SK-N-SH (cell line): ENCODE data around the gene FTO. TPM values are rescaled to one million over a fixed set of nuclear protein-coding genes. Genes with fewer than 3 reads are reported as not detected.
A peak's percentile ranks its signal among the peaks of the same experiment; 100 is the strongest.

Experiments
- CTCF ChIA-PET: fragments of 300-600, 350-600 bp; formaldehyde crosslinking; extraction: SDS; loops from one replicate; lab custom pipeline; 2021; lab: Yijun Ruan, JAX
- POLR2A ChIA-PET: fragments of 350-600 bp; sonication (Branson Sonifier 250); formaldehyde crosslinking; extraction: SDS; loops from one replicate; lab custom pipeline; 2020; ENCODE audit warnings: antibody characterized with exemption, inconsistent platforms; lab: Yijun Ruan, JAX
- DNase-seq: peaks from one replicate; pipeline ENCODE4 v3.0.0; 2012
- H2AFZ ChIP-seq: fragments of 200-600 bp; sonication (generic); 2 replicates; pipeline ENCODE4 v1.8.1; 2016; ENCODE audit warnings: antibody characterized with exemption, mild to moderate bottlenecking, low read depth
- H3F3A ChIP-seq: fragments of 200-600 bp; sonication (generic); replicated peaks from 2 replicates; pipeline ENCODE3; 2016; ENCODE audit warnings: antibody characterized with exemption, mild to moderate bottlenecking; ENCODE audit not compliant: insufficient read depth
- H3K27ac ChIP-seq, 2 experiments: fragments of 200-500 bp in 1 of 2; fragments of 200-600 bp in 1 of 2; sonication (Bioruptor generic) in 1 of 2; sonication (generic), shearing (Covaris generic) in 1 of 2; 2 replicates each; pipeline versions ENCODE4 v1.5.1 to v1.6.1; 2014 to 2016; ENCODE audit warnings: low read depth in 2 of 2, inconsistent platforms in 1 of 2, low read length in 1 of 2, mild to moderate bottlenecking in 1 of 2, mixed read lengths in 1 of 2
- H3K27me3 ChIP-seq: fragments of 200-600 bp; sonication (generic), shearing (Covaris generic); 2 replicates; pipeline ENCODE4 v1.6.1; 2016; ENCODE audit warnings: mixed run types; ENCODE audit not compliant: insufficient read depth
- H3K36me3 ChIP-seq, 2 experiments: fragments of 200-500 bp in 1 of 2; fragments of 200-600 bp in 1 of 2; sonication (Bioruptor generic) in 1 of 2; sonication (generic) in 1 of 2; replicated peaks in 1 of 2; 2 replicates each; pipeline versions ENCODE3 to v1.5.1; 2014 to 2016; ENCODE audit warnings: low read length in 1 of 2, mild to moderate bottlenecking in 1 of 2; ENCODE audit not compliant: insufficient read depth in 2 of 2, control insufficient read depth in 1 of 2
- H3K4me1 ChIP-seq, 2 experiments: fragments of 200-500 bp in 1 of 2; fragments of 200-600 bp in 1 of 2; sonication (Bioruptor generic) in 1 of 2; sonication (generic), shearing (Covaris generic) in 1 of 2; 2 replicates each; pipeline versions ENCODE4 v1.5.1 to v1.6.1; 2014 to 2016; ENCODE audit warnings: low read depth in 1 of 2, low read length in 1 of 2, mixed run types in 1 of 2; ENCODE audit not compliant: insufficient read depth in 2 of 2, control insufficient read depth in 1 of 2
- H3K4me2 ChIP-seq: fragments of 200-600 bp; sonication (generic), shearing (Covaris generic); 2 replicates; pipeline ENCODE4 v1.6.1; 2017; ENCODE audit warnings: mixed run types
- H3K4me3 ChIP-seq, 2 experiments: fragments of 200-500 bp in 1 of 2; fragments of 200-600 bp in 1 of 2; sonication (Bioruptor generic) in 1 of 2; sonication (generic), shearing (Covaris generic) in 1 of 2; 2 replicates each; pipeline versions ENCODE4 v1.5.1 to v1.8.1; 2014 to 2016; ENCODE audit warnings: low read depth in 2 of 2, inconsistent platforms in 1 of 2, low read length in 1 of 2, mild to moderate bottlenecking in 1 of 2, mixed read lengths in 1 of 2, moderate library complexity in 1 of 2
- H3K79me2 ChIP-seq: fragments of 200-600 bp; sonication (generic); 2 replicates; pipeline ENCODE4 v1.8.1; 2017; ENCODE audit warnings: mild to moderate bottlenecking; ENCODE audit not compliant: insufficient read depth
- H3K9ac ChIP-seq: fragments of 200-600 bp; sonication (generic); 2 replicates; pipeline ENCODE4 v1.6.1; 2017; ENCODE audit warnings: mixed run types
- H3K9me2 ChIP-seq: fragments of 200-600 bp; sonication (generic); 2 replicates; pipeline ENCODE4 v1.6.1; 2017; ENCODE audit warnings: mixed run types
- H3K9me3 ChIP-seq: fragments of 200-600 bp; sonication (generic); 2 replicates; pipeline ENCODE4 v1.6.1; 2017; ENCODE audit warnings: mixed run types, mild to moderate bottlenecking, moderate library complexity
- H4K20me1 ChIP-seq: fragments of 200-600 bp; sonication (generic); 2 replicates; pipeline ENCODE4 v1.6.1; 2017; ENCODE audit warnings: mild to moderate bottlenecking, mixed run types; ENCODE audit not compliant: insufficient read depth
- CHD2 ChIP-seq: fragments of 150-350 bp; IDR thresholded peaks from 2 replicates; pipeline ENCODE4 v1.6.1; 2018; ENCODE audit warnings: low read length; ENCODE audit not compliant: partially characterized antibody
- EP300 ChIP-seq, 2 experiments: IDR thresholded peaks; 2 replicates each; pipeline versions ENCODE4 v1.4.0 to v1.6.1; 2012; ENCODE audit warnings: borderline replicate concordance in 1 of 2, low read depth in 1 of 2, low read length in 1 of 2
- EZH2phosphoT487 ChIP-seq: fragments of 200-600 bp; sonication (generic); IDR thresholded peaks from 2 replicates; pipeline ENCODE4 v1.6.1; 2017; ENCODE audit warnings: low read depth, mixed run types, mild to moderate bottlenecking, antibody characterized with exemption, moderate library complexity, borderline replicate concordance
- FOXJ3 ChIP-seq: sonication (generic); formaldehyde crosslinking; IDR thresholded peaks from 2 replicates; pipeline ENCODE4 v1.5.1; 2020; ENCODE audit warnings: mild to moderate bottlenecking, missing genetic modification reagents
- GATA2 ChIP-seq: sonication (generic); formaldehyde crosslinking; IDR thresholded peaks from 2 replicates; pipeline ENCODE4 v1.5.0; 2020; ENCODE audit warnings: mild to moderate bottlenecking, missing genetic modification reagents
- MEF2A ChIP-seq: IDR thresholded peaks from 2 replicates; pipeline ENCODE4 v1.4.0; 2012; ENCODE audit warnings: low read depth, borderline replicate concordance
- MXI1 ChIP-seq: IDR thresholded peaks from 2 replicates; pipeline ENCODE4 v1.6.1; 2012; ENCODE audit warnings: mild to moderate bottlenecking, low read depth, low read length, improper control_type of control experiment
- NFIC ChIP-seq: IDR thresholded peaks from 2 replicates; pipeline ENCODE4 v1.4.0; 2012; ENCODE audit warnings: borderline replicate concordance
- RAD21 ChIP-seq: IDR thresholded peaks from 2 replicates; pipeline ENCODE4 v1.6.1; 2012; ENCODE audit warnings: mild to moderate bottlenecking, low read length
- RCOR1 ChIP-seq: fragments of 150-350 bp; IDR thresholded peaks from 2 replicates; pipeline ENCODE4 v1.6.1; 2017; ENCODE audit warnings: antibody characterized with exemption, low read length
- RXRA ChIP-seq: IDR thresholded peaks from 2 replicates; pipeline ENCODE4 v1.4.0; 2012; ENCODE audit warnings: low read depth, mild to moderate bottlenecking, borderline replicate concordance
- SMC3 ChIP-seq: IDR thresholded peaks from 2 replicates; pipeline ENCODE4 v1.6.1; 2012; ENCODE audit warnings: low read depth, low read length, improper control_type of control experiment
- TCF12 ChIP-seq: IDR thresholded peaks from 2 replicates; pipeline ENCODE4 v1.4.0; 2012
- WGBS: methylation state at CpG from one replicate; pipeline ENCODE4 v1.1.6; 2017; ENCODE audit warnings: low lambda C conversion rate; 5-methylcytosine and 5-hydroxymethylcytosine counted together
- polyA plus RNA-seq, 3 experiments: library from polyadenylated mRNA; depleted of rRNA; stranded (reverse); fragments of >200 nt; gene quantifications; 2 replicates each; pipeline ENCODE4 v1.2.3, GENCODE V29; 2012

The FTO gene
- polyA plus RNA-seq, 1 of the 3 experiments (the other 2 are of a cell fraction): 41.2 TPM

GRCh38 chr16:54059319-54059718 lies 355.4 kb downstream of the FTO start:
- Histone ChIP-seq H4K20me1 (no peaks in the 10 kb centered on the region), H3K9ac (no peak overlapping the region), H3K9me2 (no peaks in the 10 kb centered on the region), H3K36me3 (no peaks in the 10 kb centered on the region), H3K4me3 (no peak overlapping the region), H3K79me2 (no peaks in the 10 kb centered on the region), H3F3A (peaks cover 8% of the 10 kb centered on the region), H3K4me1 (peaks cover 5 to 42% of the 10 kb centered on the region in 2 experiments; a peak in 3 of 4 replicates), H3K27ac (peak overlapping the region in 1 of 2 experiments; percentile 88; a peak in 2 of 4 replicates), H3K4me2 (no peak overlapping the region), H3K27me3 (no peaks in the 10 kb centered on the region), H3K9me3 (no peaks in the 10 kb centered on the region), H2AFZ (no peak overlapping the region)
- CTCF ChIA-PET: interaction anchor here (0.6 to 1.2 kb wide), 4 partner anchors 109 to 1865 kb away, joined by 3 read pairs; no protein-coding TSS in a partner anchor
- 77% methylated on average over 6 of the region's 6 CpGs for WGBS
- POLR2A ChIA-PET: interaction anchor here (0.8 kb wide), 1 partner anchor 167 kb away, joined by 4 read pairs; no protein-coding TSS in a partner anchor
- no peak for TF ChIP-seq RXRA
- 0 out of 2 replicates have a peak, but pooled peaks have one; percentile 24 for TF ChIP-seq RCOR1
- peak in 1 of 2 experiments; percentile 51; a peak in 1 of 4 replicates for TF ChIP-seq EP300 (IDR thresholded peaks at IDR 0.05; ENCODE audit: borderline replicate concordance in 1 of 2, low read depth in 1 of 2, low read length in 1 of 2)
- no peak for TF ChIP-seq MEF2A
- peak; percentile 19 for DNase-seq

GRCh38 chr16:54060599-54061421 lies 356.9 kb downstream of the FTO start:
- H3K79me2 ChIP-seq: no peaks in the 10 kb centered on the region
- H3K9ac ChIP-seq: no peak overlapping the region
- H3K27ac ChIP-seq: peak overlapping the region in 1 of 2 experiments; percentile 88; a peak in 2 of 4 replicates
- peaks cover 5 to 40% of the 10 kb centered on the region in 2 experiments; a peak in 3 of 4 replicates for H3K4me1 ChIP-seq
- H3K36me3 ChIP-seq: no peaks in the 10 kb centered on the region
- DNase-seq: peak; percentile 59
- TF ChIP-seq EZH2phosphoT487: no peak
- peak; percentile 6; the same call in 1 of the 2 replicates for TF ChIP-seq SMC3
- no peak for TF ChIP-seq NFIC
- TF ChIP-seq FOXJ3: peak; percentile 88
- peak; percentile 85 for TF ChIP-seq GATA2 (CRISPR knock-in tag)
- peak; percentile 31 for TF ChIP-seq CHD2
- TF ChIP-seq TCF12: peak; percentile 32; the same call in 1 of the 2 replicates
- 0 out of 2 replicates have a peak, but pooled peaks have one; percentile 56 for TF ChIP-seq MXI1
- peak; percentile 87 for TF ChIP-seq RCOR1
- TF ChIP-seq EP300 (IDR thresholded peaks at IDR 0.05; ENCODE audit: borderline replicate concordance in 1 of 2, low read depth in 1 of 2, low read length in 1 of 2): peak in 1 of 2 experiments; percentile 87; a peak in 2 of 4 replicates
- no peak; the same call in none of the 2 replicates for TF ChIP-seq RAD21
- no peaks in the 10 kb centered on the region for H4K20me1 ChIP-seq
- POLR2A ChIA-PET: interaction anchor here (1.6 kb wide), 1 partner anchor 118 kb away, joined by 4 read pairs; no protein-coding TSS in a partner anchor
- CTCF ChIA-PET: interaction anchor here (0.7 to 1.3 kb wide), 7 partner anchors 8 to 287 kb away, joined by 3 to 4 read pairs (median 3); no protein-coding TSS in a partner anchor
- H3K9me2 ChIP-seq: no peaks in the 10 kb centered on the region
- peaks cover 5% of the 10 kb centered on the region for H3F3A ChIP-seq
- WGBS: 81% methylated on average over 10 of the region's 10 CpGs
- H3K4me2 ChIP-seq: no peak overlapping the region
- no peak overlapping the region for H3K4me3 ChIP-seq
- no peak overlapping the region for H2AFZ ChIP-seq
- no peaks in the 10 kb centered on the region for H3K27me3 ChIP-seq
- no peaks in the 10 kb centered on the region for H3K9me3 ChIP-seq
